HEK293 (cell line): Measurements from ENCODE around the gene PRPF8.

Experiments used
- ZFP41 ChIP-seq: fragments of 450-650 bp; formaldehyde crosslinking; IDR thresholded peaks from 2 replicates; pipeline ENCODE4 v1.5.1; 2016; ENCODE audit warnings: missing biosample characterization, missing genetic modification characterization, borderline replicate concordance
- ZNF239 ChIP-seq: fragments of 450-650 bp; formaldehyde crosslinking; IDR thresholded peaks from 2 replicates; pipeline ENCODE4 v1.5.1; 2016; ENCODE audit warnings: missing biosample characterization, missing genetic modification characterization

- TF ChIP-seq ZFP41 (tag by site-specific recombination) (no peak), ZNF239 (no peak)
These were observed 49.6 kb downstream of the PRPF8 start for GRCh38 chr17:1634841-1635650.
